CD1c-positive myeloid dendritic cell (primary cell): ENCODE data around the gene ZKSCAN8.

Source experiments
- DNase-seq: peaks from one replicate; pipeline ENCODE4 v3.0.0-alpha.2; 2016; ENCODE audit errors: extremely low spot score

The ZKSCAN8 gene

DNA sequence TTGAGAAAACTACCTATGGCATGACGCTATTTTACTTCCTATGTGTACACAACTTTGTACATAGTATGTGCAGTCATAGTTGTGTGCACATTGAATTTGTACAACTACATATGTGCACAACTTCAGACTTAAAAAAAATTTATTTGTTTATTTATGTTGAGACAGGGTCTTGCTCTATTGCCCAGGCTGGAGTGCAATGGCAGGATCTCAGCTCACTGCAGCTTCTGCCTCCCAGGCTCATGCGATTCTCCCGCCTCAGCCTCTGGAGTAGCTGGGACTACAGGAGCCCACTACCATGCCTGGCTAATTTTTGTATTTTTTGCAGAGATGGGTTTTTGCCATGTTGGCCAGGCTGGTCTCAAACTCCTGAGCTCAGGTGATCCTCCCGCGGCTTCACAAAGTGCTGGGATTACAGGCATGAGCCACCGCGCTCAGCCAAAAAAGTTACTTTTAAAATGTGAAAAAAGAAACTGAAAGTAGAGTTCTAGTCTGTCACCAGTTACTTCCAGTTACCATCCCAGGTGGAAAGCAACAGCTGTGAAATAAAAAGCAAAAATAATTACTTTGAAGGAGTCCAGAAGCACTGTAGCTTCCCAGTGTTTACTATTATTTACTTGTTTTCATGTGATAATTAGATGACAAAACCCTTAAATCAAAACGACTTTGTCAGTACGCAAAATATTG lies 1.7 kb upstream of the ZKSCAN8 start:
- DNase-seq = no peak

- DNase-seq = no peak
These were observed 1.1 kb upstream of the ZKSCAN8 start for GRCh38 chr6:28140616-28141015.

DNA sequence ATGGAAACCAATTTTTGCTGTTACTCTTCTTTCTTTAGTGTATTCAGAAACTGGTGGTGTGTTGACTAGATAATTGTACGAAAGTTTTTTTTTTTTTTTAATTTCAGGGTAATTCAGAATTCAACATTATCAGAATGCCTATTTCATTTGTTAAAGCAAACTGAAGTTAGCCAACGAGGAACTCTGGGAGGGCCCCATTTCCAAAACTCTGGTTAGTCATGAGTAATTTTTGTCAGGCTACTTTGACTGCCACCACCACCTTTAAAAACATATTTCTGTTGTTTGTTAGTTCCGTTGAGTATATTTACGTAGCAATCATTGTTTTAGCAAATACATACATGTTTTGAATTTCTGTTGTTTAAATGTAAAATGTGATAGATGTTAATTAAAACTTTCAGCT lies 763 bp downstream of the ZKSCAN8 start:
- peak; percentile 13 for DNase-seq

- no peak for DNase-seq
These were observed 3.5 kb downstream of the ZKSCAN8 start for GRCh38 chr6:28145231-28145630.

DNA sequence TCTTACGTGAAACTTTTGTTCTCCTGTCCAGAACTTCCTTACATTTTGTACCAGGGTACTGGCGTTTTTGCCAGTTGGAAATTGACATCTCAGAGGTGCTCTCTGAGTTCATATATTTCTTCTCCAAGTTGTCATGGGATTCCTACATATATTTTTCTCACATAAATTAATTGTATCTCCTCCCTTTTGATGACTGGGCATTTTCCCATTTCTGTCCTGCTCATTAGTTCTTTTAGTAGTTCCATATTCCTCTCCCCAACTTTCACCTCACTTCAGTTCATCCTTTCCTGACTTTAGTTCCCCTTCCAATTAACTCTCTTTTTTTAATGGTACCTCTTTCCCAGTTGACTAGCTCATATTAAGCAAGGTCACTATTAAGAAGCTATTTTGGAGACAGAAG lies 10.8 kb downstream of the ZKSCAN8 start:
- DNase-seq = no peak

DNA sequence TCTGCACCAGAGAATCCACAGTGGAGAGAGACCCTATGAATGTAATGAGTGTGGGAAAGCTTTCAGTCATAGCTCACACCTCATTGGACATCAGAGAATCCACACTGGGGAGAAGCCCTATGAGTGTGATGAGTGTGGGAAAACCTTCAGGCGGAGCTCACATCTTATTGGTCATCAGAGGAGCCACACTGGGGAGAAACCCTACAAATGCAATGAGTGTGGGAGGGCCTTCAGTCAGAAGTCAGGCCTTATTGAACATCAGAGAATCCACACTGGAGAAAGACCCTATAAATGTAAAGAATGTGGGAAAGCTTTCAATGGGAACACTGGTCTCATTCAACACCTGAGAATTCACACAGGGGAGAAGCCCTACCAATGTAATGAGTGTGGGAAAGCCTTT lies 11.9 kb downstream of the ZKSCAN8 start:
- no peak for DNase-seq

DNA sequence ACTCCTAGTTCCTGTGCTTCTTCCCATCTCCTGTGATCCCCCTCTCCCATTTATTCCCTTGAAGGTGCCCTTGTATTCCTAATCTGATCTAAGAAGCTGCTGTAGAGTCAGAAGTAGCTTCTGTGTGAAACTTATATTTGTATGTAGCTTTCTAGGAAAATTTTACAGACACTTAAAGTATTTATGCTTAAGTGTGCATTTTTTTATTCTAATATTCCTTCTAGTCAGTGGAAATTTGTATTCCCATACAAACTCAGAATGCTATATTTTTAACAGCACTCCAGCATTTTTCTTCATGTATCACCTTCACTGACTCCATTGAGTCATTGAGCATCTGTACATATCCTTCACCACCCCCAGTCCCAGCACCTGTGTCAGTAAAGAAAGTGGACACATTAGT lies 12.7 kb downstream of the ZKSCAN8 start:
- no peak for DNase-seq

- DNase-seq = no peak
These were observed 16.6 kb downstream of the ZKSCAN8 start for GRCh38 chr6:28158318-28158717.

- no peak for DNase-seq
These were observed 17.4 kb downstream of the ZKSCAN8 start for GRCh38 chr6:28159029-28159607.

DNA sequence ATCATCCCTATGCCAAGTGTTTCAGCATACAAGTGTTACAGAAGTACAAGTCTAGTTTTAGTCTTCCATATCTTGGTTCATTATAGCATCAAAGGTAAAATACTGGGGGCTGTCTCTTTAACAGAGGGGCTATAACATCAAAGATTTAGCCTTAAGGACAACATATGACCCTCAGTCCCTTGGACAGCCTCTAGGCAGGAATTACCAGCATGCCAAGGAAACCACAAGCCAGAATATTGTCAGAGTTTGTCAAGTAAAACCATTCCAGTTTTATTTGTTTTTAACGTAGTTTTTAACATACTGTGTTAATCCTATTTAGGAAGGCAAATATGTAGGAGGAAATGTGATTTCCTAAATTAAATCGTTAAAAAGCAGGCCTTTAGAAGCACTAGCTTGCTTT lies 18.6 kb downstream of the ZKSCAN8 start:
- DNase-seq = no peak

DNA sequence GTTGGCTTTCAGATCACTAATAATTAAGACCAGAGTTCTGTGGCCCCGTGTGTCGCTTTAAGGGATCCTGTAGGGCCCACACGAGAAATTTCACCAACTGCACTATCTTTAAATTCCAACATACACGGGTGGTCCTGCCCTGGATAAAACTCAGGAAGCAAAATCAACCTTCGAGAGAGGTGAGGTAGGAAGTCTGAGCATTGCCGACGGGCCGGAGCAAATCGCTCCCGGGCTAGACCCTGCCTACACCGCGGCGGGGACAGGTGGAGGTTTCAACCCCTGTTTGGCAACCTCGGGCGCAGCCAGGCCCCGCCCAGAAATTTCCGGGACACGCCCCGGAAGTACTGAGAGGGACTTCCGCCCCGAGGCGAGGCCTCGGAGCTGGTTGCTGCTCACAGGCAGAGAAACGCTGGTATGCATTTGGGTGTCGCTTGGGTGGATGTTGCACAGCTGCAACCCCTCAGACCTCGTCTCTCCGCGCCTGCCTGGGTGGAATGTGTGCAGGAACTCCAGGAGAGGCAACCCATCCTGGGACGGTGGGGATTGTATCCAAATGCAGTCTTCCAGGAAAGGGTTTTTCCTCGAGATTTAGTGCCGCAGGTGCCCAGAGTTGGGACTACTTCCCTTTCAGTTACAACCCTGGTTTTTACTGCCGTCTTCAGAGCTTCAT lies 19.9 kb downstream of the ZKSCAN8 start:
- peak; percentile 80 for DNase-seq

DNA sequence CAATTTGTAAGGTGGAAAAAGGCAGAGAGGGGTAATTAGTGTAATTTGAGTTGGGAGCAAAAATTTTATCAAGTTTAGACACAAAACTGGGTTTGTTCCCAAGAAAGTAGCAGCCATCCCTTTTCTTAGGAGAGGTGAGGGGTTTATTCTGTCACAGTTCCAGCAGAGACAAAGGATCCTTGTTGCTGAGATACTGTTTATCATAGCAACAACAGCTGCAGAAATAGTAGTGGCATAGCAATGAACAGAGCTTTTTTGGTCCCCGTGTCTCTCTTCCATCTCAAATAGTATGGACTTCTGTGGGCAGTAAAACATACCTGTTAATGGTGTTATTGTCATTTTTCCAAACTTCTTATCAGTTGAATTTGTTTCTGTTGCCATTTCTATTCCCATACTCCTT lies 23.9 kb downstream of the ZKSCAN8 start:
- no peak for DNase-seq

- no peak for DNase-seq
These were observed 25.4 kb downstream of the ZKSCAN8 start for GRCh38 chr6:28167068-28167467.

DNA sequence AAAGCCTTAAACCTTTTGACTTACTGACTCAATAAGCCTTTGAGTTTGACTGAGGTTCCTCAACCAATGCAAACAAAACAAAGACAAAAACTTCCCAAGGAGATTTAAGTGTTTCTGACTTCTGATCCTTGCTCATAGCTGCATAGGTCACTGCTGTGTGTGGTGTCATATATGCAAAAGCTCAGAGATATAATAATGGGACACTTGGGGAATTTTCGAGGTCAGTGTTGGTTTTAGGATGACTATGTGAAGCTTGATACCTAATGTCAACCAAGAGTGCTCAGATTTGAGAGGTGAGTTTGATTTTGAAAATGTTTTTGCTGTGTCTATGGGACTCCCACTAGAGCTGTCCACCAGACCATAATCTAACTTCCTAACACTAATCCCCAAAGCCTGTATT lies 26.2 kb downstream of the ZKSCAN8 start:
- no peak for DNase-seq

DNA sequence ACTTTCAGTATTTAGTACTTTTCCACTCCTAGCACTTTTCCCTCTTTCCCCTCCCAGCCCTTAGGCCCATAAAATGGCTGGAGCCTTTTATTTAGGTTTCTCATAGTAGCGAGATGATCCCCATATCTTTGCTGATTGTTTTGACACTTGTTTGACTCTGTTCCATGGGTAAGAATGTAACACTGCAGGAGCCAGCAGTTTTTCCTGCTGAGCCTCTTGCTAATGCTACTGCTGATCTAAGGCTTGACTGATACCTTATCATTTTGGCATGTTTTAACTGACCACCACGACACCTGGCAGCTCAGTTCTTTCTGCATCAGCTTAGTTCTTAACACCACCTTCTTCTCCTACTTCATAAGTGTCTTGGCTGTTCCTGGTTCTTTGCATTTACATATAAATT lies 29.6 kb downstream of the ZKSCAN8 start:
- DNase-seq = no peak

GRCh38 chr6:28172006-28172405 lies 30.3 kb downstream of the ZKSCAN8 start:
- DNase-seq = no peak

DNA sequence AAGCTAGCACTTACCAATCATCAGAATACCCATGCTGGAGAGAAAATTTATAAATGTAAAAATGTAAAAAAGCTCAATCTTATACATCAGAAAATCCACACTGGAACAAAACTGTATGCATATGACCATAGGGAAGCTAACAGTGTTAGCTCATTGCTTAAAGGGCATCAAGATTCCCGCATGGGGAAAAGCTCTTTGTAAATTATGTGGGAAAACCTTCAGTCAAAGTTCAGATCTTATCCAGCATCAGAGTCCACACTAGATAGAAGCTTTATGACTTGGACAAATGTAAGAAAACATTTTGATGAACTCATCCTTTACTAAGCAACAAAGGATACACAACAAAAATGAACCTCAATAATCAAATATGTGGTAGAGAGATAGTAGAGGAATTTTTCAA lies 34.7 kb downstream of the ZKSCAN8 start:
- no peak for DNase-seq

- DNase-seq = no peak
These were observed 40.6 kb downstream of the ZKSCAN8 start for GRCh38 chr6:28182255-28182654.

DNA sequence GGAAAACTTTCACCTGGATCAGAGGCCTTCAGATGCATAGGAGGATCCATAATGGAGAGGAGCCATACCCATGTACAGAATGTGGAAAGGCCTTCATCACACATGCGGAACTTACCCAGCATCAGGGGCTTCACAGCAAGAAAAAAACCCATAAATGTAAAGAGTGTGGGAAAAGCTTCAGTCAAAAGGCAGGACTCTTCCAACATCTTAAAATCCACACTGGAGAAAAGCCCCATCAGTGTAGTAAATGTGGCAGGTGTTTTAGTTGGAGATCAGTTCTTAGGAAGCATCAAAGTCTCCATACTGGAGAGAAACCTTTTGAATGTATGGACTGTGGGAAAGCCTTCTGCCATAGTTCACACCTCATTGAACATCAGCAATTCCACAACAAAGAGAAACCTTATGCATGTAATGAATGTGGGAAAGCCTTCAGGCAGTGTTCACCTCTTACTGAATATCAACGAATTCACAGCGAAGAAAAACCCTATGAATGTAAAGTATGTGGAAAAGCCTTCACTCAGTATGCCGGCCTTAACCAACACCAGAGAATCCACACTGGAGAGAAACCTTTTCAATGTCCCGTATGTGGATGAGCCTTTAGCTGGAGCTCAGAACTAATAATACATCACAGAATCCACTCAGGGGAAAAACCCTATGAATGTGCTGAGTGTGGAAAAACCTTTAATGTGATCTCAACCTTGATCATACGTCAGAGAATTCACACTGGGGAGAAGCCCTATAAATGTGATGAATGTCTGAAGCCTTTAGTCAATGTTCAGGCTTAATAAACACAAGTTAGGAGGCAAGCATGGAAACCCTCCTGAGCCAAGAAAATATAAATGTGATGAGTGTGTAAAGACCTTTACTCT lies 46.7 kb downstream of the ZKSCAN8 start:
- no peak for DNase-seq

- no peak for DNase-seq
These were observed 58.3 kb downstream of the ZKSCAN8 start for GRCh38 chr6:28200020-28200419.

DNA sequence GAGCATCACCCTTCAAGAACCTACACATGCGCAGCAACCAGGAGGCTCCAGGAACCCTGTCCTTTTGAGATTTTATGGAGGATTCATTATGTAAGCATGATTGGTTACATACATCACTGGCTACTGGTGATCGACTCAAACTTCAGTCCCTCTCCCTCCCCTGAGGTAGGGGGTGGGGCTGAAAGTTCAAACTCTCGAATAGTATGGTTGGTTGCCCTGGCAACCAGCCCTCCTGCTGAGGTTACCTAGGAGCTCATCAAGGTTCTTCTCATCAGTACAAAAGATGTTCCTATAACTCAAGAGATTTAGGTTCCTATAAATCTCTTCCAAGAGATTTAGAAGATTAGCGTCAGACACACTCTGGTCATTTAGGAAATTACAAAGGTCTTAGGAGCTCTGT lies 61.5 kb downstream of the ZKSCAN8 start:
- DNase-seq = no peak

DNA sequence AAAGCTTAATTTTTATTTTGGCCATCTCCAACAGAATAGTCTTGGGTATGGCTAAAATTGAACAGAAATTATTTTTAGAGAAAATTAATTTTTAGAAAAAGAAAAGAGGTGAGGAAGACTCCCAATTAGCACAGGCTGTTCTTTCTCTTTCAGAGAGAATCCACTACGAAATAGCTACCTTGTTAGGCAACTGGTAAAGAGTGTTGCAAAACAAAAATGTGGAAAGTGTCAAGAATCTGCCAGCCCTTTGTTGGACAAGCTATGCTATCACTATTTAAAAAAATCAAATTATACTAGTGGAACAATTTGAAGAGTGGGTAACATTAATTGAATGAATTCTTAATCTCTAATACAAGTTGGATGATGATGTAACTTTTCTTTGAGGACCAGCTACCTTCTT lies 64.2 kb downstream of the ZKSCAN8 start:
- DNase-seq = no peak
